NCI-H1694 (cell line): ENCODE results near the gene SRGAP2C.
"Not testable (repeated sequence)": the region's sequence is repeated elsewhere in the genome, so short reads cannot be mapped to it uniquely, and the experiment has no call there.

ENCODE experiments used
- DNase-seq: peaks from one replicate; lab custom pipeline; 2025; lab: John Stamatoyannopoulos, UW

SRGAP2C gene

DNA sequence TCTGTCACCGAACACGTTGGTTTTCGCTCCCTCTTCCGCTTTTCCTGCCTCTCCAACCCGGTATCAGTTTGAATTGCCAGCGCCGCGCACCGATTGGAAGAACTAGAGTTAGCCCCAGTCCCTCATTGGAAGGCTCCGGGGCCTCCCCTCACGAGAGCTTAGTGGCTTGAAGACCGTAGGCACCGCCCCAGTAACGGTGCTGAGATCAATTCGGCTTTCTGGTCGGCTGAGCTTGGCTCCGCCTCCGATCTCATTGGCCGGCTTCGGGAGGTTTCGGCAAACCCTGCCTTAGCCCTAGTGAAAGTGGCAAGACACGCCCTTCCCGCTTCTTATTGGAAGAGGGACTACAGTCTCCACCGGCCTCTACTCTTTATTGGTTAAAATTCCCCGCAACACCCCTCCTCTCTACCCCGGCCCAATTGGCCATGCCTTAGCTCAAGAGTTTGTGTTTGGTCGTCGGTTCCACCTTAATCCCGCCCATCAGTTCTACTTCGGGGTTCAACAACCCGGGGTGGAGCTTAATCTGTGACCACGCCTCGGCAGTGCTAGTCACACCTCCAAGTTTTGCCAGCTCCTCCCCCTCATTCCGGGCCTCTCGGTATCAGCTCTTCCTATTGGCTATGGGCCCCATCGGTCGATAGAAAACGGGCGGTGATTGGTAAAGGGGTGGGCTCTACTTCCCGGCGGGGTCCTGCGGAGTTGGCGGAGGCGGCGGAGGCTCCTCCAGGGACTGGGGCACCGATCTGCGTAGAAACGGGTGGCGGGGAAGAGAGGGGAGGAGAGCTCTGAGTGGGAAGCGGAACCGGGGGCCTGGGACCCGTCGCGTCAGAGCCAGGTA, at the start of gene SRGAP2C, which contains the start of gene FAM72B:
TSS of gene SRGAP2C (plus strand) at position 686 of the 838 bp plus-strand sequence. CDS start 2,472 bp downstream, outside the sequence.
TSS of gene FAM72B (minus strand) at position 51 of the 838 bp plus-strand sequence. CDS start 851 bp downstream, outside the sequence.
- peak; percentile 95 for DNase-seq

DNA sequence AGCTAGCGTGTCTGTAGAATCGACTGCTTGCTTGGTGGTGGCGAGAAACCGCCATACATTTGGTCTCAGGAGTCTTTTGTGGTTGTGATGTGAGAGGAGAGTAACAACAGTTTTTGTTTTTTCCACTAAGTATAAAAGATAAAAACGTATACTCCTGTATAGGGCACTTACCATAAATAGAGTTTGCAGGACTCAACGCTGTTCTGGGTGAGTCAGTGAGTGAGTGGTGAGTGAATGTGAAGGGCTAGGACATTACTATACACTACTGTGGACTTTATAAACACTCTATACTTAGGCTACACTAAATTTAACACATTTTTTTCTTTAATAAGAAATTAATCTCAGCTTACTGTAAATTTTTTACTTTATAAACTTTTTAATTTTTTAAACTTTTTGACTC, 44.4 kb upstream of the SRGAP2C start:
- not testable (repeated sequence) for DNase-seq

DNA sequence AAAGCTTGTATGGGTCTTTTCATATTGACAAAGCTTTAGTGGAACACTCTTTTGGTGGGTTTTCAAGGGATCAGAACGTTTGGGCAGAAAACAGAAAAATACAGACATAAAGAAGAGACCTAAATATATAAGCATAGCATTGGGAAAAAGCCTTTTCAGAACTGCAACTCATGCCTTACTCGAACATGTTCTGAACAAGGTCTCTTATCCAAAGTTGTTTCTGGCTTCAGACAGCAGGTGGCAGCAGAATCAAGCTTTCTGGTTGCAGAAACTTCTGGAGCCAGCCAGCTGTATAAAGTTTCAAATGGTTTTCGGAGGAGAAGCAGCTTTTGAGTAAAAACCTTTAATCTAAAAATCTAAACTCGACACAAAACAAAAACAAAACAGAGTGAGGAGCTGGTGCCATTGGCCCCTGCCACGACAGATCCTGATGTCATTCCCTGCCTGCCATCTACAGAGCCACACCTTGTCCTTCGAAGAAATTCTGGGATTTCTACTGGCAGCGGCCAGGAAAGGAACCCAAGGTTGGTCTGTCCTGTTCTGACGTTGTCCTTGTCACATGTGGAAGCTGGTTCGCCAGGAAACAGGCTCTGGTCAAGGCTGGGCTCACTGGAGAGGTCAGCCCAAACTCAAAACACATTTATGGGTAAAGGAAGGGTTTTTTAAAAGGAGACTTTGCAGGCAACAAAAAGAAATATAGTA, 36.1 kb upstream of the SRGAP2C start:
- not testable (repeated sequence) for DNase-seq

DNA sequence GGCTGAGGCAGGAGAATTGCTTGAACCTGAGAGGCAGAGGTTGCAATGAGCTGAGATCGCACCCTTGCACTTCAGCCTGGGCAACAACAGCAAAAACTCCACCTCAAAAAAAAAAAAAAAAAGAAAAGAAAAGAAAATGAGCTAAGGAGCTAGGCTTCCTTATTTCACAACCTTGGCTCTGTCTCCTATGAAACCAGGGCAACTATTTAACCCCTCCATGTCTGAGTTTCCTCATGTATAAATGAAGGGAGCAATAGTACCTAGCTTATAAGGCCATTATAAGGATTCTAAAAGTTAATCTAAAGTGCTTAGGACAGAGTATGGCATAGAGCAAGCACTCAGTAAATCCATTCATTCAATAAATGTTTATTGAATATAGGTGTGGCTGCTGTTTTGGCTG, 33.5 kb upstream of the SRGAP2C start:
- DNase-seq: not testable (repeated sequence)

DNA sequence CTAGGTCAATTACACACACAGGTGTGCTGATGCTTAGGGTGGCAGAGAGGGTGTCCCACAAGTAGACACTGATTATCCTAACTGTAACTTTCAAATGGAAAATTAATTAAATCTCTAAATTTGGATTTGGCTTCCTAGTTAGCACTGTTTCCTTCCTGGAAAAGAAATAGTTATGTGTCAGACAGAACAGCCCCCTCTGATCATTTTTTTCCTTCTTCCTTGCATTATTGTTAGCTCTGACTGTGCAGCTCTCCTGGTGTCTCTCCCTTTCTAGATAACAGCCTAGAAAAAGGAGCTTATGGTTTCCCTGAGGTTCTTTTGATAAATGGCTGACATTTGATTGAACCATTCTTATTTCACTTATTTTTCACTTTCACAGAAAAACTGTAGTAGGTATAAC, 32.0 kb upstream of the SRGAP2C start:
- DNase-seq: not testable (repeated sequence)

DNA sequence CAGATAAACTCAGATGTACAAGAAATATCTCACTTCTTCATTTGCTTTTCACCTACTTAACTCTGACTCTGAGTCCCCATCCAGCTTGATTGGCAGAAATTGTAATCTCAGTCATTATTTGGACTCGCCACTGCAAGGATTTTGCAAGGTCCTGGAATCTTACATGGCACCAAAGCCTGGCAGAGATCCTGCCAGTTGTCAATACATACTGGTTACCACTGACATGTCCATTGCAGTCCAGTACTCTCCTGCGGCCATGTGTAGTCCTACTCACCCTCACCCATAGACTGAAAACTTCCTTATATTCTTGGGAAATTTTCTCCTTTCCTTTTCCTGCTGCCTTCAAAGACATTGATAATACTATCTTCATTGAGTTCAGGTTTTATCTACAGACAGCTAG, 30.0 kb upstream of the SRGAP2C start:
- not testable (repeated sequence) for DNase-seq

DNA sequence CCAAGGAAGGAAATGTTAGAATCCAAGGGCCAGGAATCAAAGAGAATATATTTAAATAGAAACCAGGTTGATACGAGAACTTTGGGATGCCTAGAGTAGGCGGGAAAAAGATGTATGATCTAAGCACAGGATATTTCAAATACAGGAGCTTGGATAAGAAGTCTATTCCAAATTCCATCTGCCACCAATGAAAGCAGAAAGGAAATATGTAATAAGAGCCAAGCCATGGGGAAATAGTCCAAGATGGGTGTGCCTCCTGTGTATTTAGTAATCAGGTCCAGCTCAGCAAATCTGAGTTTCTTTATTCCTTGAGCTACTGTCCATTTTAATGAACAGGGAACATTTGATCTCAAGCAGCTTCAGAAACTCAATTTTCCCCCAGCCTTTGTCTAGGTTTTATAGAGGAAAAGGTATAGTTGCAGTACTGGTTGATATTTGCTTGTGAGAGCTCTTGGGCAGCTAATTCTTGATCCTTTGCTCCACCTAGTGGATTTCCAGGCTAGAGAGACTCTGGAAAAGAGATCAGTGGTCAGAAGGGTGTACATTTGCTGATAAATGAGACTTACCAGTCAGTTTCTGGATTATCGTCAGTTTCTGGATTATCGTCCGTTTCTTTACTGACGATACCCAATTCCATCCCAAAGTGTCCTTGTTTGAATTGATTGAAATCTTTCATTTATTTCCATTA, 29.0 kb upstream of the SRGAP2C start:
- DNase-seq: peak; percentile 0

DNA sequence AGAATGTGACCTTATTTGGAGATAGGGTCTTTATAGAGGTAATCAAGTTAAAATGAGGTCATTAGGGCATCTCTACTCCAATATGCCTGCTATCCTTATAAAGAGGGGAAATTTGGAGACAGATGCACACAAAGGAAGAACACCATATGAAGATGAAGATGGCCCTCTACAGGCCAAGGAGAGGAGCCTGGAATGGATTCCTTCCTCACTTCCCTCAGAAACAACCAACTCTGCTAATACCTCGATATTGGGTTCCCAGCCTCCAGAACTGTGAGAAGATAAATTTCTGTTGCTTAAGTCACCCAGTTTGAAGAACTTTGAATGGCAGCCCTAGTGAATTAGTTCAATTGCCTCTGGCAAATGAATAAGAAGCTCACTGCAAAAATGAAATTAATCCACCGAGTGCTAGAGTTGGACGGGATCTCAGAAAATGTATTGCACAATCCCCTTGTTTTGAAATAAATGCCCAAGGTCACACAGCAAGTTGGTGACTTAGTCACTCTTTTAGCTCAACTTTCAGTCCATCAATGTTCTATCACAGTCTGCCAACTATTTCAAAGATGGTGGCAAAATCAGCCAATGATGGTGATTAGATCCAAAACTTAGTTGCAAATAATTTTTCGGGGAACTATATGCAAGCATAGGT, 27.7 kb upstream of the SRGAP2C start:
- not testable (repeated sequence) for DNase-seq

DNA sequence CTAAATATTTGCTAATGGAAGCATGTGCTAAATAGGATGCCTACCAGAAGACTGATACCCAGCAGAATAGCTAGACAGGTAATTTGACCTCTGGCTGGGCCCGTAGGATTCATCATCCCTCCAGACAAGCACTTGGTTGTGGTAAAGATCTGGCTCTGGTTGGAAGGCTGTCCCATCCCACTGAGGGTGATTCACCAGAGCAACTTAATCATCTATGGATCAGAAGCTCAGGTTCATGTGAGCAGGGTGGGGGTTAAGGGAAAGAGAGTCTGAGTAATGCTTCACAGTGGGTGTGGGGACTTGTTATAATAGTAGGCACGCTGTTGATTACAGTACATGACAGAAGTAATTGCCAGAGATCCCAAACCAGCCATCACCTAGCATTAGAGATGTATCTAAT, 27.2 kb upstream of the SRGAP2C start:
- not testable (repeated sequence) for DNase-seq

DNA sequence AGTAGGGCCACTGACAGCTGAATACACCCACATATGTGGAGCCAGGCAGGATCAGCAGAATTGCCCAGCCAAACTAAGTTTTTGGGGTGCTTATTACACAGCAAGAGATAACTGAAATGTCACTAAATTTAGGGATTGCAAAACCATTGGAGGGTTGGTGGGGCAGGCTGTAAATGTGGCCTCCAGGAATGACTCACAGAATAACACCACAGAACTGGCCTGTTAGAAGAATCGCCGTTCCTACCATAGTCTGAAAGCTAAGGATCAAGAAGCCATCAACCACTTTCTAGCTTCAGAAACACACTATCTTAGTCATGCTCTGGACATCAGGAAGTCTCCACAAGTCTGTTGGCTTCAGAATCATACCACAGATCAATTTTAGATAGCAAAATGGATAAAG, 24.7 kb upstream of the SRGAP2C start:
- DNase-seq: not testable (repeated sequence)

DNA sequence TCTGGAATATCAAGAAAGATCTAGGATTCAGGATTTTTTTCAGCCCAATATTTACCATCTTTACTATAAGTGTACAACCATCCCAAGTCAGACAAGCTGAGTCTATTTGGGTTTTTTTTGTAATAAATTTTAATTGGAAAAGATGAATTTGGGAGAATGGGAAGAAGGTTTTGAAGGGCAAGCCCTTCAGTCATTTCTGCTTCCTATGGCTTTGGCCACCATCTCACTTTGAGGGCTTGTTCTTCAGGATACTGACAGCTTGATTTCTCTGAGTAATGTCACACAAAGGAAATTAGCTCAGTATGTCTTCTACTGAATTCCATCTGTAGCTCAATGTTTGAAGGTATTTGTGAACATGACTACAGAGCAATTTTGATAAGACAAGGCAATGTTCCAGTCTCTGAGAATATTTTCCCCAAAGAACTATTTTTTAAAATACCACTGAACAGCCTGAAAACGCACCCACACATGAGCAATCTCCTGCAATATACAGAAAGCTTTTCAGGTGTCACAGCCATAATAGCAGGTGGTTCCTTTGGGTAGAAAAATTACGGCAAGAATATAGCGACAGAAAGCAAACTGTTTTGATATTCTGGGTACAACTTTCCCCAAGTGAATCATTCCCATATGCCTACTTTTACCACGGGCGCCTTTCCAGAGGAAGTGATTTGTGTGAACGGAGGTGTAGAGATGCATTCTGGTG, 23.4 kb upstream of the SRGAP2C start:
- not testable (repeated sequence) for DNase-seq

DNA sequence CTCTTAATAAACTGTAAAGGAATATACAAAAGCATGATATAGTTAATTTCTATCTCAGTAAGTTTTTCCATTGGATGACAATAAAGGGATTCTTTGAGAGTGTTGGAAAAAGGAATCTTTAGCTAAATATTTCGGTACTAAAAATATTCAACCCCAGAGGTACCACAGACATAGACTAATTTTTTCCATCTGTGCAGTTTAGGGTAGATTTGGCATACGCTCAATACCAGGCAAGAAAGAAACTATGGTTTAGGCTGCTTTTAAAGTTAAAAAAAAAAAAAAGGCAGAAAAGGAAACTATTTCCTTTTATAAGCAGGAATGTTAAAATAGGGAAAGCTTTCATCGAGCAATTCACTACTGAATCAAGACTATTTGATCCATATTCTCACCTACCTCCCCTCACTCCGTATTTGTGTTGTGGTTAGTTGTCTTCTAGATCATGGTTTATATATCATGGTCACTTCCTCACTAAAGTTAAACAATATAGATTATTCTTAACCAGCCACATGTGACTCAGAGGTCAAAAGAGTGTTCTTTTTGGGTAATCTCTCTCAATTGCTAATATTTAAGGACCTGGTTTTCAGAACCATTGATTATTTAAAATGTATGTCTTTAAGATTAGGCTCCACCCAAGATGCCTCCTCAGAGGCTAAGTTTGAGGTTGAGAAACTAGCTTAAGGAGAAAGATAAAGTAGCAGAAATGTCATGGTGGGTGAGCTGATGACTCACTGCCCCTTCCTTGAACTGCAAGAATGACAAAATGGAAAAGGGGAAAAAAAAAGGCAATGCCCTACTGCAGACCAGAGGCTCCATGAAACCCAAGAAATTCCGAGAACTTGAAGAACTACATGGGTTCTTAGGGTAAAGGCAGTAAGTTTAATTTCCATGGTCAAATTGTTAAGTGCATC, 20.7 kb upstream of the SRGAP2C start:
- DNase-seq: not testable (repeated sequence)

DNA sequence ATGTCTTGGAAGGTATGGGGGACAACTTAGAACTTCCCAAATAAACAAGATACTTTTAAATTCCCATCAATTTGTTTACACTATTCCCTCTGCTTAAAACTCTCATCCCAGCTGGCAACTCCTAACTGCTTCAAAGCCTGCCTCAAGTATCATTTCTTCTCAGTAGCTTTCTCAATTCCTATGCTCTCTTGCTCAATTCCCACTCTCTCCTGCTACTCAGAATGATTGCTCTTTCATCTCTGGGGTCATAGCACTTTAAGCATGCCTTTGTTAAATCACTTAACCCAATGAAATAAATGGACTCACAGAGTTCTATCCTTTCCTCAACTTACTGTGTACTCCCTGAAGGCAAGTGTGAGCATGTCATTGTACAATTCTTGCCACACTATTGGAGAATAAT, 19.5 kb upstream of the SRGAP2C start:
- DNase-seq: not testable (repeated sequence)

DNA sequence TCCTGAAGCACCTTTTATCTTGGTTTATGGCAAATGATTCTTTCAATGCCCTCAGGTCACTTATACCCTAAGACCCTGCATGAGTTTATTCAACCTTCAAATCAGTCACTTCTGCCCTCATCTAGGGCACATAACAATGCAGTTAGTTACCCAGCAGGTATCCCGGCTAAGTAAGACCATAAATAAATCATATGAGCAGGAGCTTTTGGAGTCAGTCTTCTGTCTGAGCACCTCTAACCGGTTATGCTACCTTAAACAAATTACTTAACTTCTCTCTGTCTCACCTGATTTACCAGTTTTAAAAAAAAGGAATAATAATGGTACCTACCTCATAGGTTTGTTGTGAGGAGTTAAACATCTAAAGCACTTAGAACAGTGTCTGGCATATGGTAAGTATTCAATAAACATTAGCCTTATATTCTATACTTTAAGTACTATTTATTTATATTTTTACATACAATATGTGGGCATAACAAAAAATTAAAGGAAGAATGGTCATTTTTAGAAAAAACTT, 17.5 kb upstream of the SRGAP2C start:
- not testable (repeated sequence) for DNase-seq

DNA sequence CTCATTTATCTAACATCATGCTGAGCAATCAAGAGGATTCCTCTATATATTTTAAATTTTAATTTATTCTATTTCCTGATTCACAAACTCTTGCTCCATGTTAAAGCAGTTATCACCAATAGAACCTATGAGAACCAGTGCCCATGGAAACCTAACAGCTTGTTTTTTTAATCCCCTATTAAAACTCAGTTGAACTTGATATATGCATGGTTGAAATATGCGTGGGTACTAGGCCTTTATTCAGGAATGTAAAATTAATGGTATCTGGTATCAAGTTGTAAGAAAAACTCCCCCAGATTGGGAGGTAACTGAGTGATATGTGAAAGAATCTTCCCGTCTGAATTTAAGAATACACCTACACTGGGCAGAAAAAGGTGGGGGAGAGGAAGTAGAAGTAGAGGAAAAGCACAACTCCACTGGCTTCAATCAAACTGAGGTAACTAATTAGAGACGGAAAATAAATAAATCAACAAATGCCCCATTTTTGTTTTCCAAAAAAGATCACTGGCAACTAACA, 16.6 kb upstream of the SRGAP2C start:
- not testable (repeated sequence) for DNase-seq

DNA sequence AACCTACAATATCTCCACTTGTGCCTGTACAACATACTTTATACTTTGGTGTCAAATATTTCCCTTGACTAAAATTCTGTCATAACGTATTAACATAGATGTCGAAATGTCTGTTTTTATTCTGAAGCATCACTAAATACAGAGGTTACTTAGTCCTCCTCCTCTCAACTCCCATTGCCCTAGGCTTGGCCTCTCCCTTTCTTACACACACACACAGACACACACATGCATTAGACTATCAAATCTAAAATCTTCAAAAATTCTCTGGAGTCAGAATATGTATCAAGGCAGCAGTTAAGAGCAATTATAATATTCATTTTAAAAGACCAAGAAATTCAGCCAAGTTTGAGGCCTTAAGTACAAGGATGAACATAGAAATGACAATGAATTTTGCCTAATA, 8.1 kb upstream of the SRGAP2C start:
- DNase-seq: not testable (repeated sequence)

DNA sequence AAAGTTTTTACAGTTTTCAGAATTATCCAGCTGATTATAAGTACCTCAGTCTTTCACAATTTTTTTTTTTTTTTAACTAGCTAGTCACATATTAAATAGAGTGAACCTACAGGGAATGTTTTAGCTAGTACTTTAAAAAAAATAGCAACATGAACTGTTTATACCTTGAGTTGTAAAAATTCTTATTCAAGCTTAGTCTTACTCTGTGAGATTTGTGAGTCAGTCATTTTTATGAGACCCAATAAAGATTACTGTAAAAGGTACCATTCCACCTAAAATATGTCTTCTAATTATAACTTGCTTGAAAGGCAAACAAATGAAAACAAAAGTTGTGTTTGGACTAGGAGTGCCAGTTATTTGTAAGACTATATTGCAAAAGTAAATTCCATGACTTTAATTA, 6.6 kb upstream of the SRGAP2C start:
- not testable (repeated sequence) for DNase-seq

DNA sequence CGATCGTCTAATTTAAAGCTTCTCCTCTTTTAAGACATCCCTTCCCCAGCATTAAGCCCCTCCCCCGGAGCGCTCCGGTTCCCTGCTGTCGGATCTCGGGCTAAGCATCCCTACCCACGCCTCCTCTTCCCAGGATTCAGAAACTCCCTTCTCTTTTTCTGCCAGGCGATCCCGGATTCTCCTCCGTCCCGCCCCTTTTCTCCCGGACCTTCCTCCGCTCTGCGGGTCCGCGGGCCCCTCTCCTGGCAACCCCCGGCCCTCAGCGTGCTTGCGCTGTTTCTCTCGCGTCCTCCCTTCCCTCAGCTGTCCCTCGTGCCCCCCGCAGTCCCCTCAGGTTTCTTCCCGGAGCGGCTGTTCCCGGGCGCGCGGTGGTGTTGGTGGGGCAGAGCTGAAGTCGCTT, 908 bp upstream of the SRGAP2C start:
- DNase-seq: not testable (repeated sequence)

DNA sequence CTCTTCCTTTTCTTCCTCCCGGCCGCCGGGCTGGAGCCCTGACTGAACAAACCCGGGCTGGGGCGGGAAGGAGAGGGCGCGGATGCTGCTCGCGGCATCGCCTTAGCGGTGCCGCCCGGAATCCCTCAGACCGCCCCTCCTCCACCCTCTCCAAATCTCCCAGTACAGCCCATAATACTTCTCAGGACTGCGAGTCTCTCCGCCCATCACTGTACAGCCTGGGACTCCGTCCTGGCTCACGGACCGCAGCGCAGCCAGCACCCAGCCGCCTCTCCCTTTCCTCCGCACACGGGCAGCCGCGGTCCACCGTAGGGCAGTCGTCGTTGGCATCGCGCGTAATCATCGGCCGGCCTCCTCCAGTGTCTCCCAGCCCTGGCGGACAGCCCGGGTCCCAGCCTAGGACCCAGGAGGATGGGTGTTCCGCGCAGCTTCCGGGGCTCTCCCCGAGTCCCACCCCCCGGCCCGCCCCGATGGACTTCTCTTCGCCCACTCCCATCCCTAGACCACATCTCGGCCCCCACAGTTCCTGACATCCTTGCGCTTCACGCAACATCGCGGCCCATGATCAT, 449 bp downstream of the SRGAP2C start:
- DNase-seq: not testable (repeated sequence)
